Measurements from ENCODE around the gene UPF3B.

- TF ChIP-seq TCF7L2 (IDR thresholded peaks at IDR 0.05; ENCODE audit: low read depth, low read length) (no peak), CTCF (IDR thresholded peaks at IDR 0.05) (no peak), SIN3A (IDR thresholded peaks at IDR 0.05; ENCODE audit: borderline replicate concordance, insufficient read depth, low read depth, low read length) (no peak), POLR2AphosphoS5 (IDR thresholded peaks at IDR 0.05; ENCODE audit: low read depth, low read length) (no peak)
These were observed 36.5 kb downstream of the UPF3B start for GRCh38 chrX:119816300-119816699.
